G401 (cell line): ENCODE results near the gene MYL5. TPM values are rescaled to one million over a fixed set of nuclear protein-coding genes. Genes with fewer than 3 reads are reported as not detected.
"Not testable (repeated sequence)": the region's sequence is repeated elsewhere in the genome, so short reads cannot be mapped to it uniquely, and the experiment has no call there.

Experiments
- DNase-seq: peaks from one replicate; pipeline ENCODE4 v3.0.0-alpha.2; 2015; ENCODE audit warnings: low spot score
- in situ Hi-C: cut with HindIII; loops from 2 replicates; pipeline ENCODE4 v1.10.0; 2016; ENCODE audit warnings: low sequenced_read_pairs, mixed read lengths
- total RNA-seq: library from RNA; depleted of rRNA; stranded (reverse); fragments of >200 nt; shearing (Covaris generic); gene quantifications from 2 replicates; pipeline ENCODE4 v1.2.3, GENCODE V29; 2014

The MYL5 gene
- total RNA-seq, 1 experiment from 2014 or later = 4.5 TPM

DNA sequence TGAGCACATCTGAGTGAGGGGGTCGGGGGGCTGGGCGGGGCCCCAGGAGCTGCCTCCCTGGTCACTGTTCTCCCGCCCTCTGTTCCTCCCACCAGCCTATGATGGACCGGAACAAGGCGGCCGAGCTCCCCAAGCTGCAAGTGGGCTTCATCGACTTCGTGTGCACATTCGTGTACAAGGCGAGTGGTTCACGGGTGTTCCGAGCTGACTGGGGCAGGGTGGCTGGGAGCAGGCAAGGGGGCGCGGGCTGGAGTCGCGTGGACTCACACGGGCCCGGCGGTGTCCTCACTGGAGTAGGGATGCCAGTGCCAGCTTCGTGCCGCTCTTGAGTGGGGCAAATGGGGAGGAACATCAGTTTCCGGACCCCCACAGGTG, 7.9 kb upstream of the MYL5 start:
- in situ Hi-C loops = no loop called here
- DNase-seq = no peak

DNA sequence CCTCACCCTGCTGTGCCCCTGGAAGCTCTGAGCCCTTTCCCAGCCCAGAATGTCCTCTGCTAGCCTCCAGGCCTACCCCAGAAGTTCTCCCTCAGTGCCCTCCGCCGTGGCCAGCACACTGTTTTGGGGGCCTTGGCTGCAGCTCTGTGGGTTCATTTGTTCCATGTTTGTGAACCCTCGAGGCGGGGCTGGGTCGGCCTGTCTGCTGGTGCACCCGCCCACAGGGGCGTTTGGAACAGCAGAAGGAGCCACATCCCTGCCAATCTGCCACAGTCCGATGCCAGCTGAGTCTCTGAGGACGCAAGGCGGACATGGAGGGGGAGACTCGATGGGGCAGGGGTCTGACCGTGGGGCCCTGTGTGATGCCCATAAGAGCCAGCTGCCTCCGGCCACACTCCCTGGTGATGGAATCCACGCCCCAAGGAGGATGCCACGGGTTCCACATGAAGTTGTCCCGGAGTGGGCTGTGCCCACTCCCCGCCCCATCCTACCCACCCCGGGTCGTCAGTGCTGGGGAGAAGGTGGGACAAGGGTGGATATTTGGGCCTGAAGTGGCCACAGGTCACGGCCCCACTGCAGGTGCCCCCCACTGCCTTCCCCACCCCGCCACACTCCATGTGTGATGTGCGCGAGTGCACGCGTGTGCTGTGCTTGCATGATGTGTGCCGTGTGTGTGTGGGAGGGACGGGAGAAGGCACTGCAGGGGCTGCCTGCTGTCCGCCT, 7.4 kb upstream of the MYL5 start:
- in situ Hi-C loops = no loop called here
- DNase-seq = no peak

- DNase-seq = no peak
- in situ Hi-C loops = no loop called here
Measured at GRCh38 chr4:667545-667925, 6.8 kb upstream of the MYL5 start.

DNA sequence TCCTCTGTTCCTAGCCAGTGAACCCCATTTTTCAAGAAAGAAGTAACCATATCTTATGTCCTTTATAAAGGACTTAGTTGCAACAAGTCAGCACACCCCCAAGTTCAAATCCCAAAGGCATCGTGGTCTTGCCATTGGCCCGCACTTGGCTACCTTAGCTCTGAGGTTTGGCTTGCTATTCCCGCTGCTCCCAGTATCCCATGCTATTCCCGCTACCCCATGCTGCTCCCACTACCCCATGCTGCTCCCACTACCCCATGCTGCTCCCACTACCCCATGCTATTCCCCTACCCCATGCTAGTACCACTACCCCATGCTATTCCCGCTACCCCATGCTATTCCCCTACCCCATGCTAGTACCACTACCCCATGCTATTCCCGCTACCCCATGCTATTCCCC, 6.1 kb upstream of the MYL5 start:
- DNase-seq = not testable (repeated sequence)

GRCh38 chr4:669806-670559, 4.4 kb upstream of the MYL5 start:
- in situ Hi-C loops, DNase-seq: not testable (repeated sequence)

More for the DNA sequence above, 6.1 kb upstream of the MYL5 start:
- in situ Hi-C loops = not testable (repeated sequence)

DNA sequence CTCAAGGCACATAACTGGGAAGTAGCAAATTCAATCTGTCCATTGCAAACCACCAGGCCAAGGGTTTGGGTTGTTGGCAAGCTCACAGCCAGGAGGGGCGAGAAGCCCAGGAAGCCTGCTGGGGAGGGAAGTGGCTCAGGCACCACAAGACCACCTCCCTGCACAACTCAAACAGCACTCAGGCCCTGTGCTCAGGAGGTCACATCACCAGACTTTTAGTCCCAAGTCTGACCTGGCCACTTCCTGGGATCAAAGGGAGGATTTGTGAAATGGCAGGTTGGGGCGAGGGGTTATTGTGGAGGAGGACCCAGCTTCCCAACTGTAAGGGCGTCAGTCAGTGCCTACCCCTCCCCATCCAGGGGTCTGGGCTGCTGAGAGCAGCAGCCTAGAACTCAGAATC, 2.6 kb upstream of the MYL5 start:
- no peak for DNase-seq
- in situ Hi-C loops = no loop called here

DNA sequence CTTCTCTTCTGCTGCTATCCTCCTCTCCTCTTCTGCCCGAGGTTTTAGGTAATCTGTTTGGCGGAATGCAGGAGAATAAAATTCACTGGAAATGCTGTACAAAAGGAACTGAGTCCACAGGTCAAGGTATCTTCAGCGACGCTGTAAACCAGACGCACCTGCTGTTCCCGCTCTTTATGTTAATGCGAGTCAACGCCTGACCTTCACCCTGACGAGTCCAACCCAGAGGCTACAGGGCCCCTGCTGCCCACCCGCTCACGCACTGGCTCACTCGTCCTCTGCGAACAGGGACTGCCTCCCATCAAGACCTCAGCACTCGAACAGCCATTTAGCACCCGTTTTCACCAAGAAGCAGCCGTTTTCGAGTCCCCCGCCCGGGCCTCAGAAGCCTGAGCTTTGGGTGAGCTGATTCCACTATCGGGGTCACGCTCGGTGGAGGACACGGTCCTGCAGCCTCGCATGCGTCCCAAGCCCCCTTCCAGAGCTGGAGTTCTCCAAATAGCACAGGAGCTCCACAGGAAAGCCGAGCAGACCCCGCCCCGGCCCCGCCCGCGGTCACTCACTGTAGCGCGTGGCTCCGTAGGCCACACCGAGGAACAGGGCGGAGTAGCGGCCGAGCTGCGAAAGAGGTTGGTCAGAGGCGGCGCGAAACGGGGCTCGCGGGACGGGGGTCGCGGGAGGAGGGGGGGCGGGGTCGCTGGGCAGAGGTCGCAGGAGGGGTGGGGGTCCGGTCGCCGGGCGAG, 822 bp upstream of the MYL5 start:
- in situ Hi-C loops = no loop called here
- no peak for DNase-seq

DNA sequence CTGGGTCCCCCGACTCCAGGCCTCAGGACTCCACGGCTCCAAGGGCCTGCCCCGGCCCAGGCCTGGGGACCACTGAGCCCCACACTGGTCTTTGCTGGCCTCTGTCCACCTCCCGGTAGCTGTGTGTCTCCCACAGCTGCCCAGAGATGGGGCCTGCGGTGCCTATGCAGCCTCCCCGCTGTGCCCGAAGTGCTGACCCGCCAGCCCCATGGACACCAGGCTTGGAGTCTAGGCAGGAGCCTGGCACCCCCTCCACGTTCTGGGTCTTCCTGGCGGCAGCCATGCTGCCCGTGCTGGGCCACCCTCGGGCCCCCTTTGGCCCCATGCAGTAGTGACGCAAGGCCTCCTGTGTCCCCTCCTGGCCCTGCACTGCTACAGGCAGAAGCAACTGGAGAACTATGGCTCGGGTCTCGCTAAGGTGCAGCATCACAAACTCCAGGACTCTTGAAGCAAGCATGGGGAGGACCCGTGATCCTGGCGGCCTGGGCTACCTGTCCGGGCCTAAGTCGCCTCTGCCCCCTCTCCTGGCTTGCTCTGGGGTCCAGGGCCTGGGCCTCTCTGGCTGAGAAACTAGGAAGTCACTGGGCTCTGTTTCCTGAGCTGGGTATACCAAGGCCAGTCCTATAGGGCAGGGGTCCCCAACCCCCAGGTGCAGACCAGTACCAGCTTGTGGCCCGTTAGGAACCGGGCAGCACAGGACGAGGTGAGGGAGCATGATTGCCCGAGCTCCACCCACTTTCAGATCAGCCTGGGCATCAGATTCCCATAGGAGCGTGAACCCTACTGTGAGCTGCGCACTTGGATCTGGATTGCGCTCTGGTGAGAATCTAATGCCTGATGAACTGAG, 917 bp downstream of the MYL5 start:
- in situ Hi-C loops = no loop called here
- no peak for DNase-seq

DNA sequence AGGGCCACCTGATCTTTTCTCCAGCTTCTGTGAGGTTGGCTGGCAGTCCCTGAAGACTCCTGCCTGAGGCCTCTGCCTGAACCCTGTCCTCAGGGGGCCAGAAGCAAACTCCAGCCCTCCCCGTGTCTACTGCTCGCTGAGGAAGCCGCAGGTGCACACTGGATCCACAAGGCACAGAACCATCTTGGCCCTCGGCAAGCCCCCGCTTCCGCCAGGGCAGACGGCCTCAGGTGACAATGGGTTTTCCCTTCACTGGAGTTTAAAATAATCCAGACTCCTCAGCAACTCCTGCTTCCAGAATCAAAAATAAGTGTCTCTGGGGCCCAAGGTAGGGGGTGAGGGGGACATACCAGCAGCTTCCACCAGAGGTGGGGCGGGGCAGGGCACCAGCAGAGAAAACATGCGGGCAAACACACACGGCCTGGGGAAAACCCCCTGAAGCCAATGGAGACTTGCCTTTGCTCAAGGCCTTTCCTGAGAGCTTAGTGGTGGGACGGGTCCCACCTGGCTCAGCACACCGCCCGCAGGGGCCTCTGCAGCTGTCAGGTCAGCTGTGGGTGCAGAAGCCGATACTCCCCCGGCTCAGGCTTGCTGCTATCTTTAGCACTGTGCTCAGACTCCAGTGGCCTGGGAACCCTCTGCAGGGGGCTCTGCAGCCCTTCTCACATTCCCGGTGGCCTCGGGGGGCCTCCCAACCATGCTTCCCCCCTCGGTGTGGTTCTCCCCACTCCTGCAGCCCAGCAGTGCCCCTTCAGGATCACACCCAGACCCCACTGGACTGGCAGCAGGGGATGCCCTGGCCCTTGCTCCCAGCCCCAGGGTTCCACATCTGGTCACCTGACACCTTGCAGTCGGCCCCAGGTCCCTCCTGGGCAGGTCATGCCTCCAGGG, 1.9 kb downstream of the MYL5 start:
- DNase-seq = no peak
- in situ Hi-C loops = no loop called here

DNA sequence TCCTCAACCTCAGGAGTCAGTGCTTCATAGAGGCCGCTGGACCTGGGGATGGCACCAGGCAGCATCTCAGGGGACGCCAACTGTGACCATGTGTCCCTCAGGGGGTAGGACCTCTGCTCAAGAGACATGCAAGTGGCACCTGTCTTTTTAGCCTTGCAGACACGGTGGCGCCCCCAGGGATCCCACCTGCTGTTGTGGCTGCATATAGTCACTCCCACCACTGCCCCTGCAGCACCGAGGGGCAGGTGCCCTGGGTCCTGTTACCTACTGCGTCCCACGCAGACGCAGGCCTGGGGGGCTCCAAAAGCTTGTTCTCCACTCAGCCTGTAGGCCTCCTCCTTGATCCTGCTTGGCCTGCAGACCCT, 2.5 kb downstream of the MYL5 start:
- in situ Hi-C loops = no loop called here
- DNase-seq = no peak

GRCh38 chr4:677431-678293, 3.3 kb downstream of the MYL5 start:
- DNase-seq = no peak
- in situ Hi-C loops = no loop called here

DNA sequence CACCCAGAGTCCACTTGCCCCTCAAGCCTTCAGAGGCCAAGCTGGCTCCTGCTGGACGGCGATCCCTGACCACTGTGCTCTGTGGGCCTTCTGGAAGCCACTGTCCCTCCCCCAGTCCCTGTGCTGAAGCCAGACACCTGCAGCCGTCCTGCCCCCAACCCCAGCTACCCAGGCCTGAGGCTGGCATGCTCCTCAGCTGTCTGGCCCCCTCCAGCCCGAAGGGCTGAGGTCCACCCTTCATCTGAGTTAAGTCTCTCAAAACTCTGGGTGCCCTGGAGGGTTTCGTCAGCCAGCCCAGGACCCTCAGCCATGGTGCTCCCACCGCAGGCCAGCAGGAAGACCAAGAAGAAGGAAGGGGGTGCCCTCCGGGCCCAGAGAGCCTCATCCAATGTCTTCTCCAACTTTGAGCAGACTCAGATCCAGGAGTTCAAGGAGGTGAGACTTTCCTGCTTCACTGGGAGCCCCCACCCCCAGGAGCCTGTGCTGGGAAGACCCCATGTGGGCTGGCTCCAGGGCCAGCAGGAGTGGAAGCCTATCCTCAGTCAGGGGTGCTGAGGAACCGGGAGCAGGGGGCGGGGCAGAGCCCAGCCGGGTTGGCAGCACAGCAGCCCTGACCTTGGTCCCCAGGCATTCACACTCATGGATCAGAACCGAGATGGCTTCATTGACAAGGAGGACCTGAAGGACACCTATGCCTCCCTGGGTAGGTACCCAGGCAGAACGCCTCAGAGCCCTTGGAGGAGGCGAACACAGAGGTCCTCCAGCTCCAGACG, 4.2 kb downstream of the MYL5 start:
- in situ Hi-C loops = no loop called here
- DNase-seq = no peak

- in situ Hi-C loops = no loop called here
Measured at GRCh38 chr4:679104-679481, 4.8 kb downstream of the MYL5 start.

GRCh38 chr4:679629-680028, 5.3 kb downstream of the MYL5 start:
- in situ Hi-C loops = no loop called here
- no peak for DNase-seq

More at GRCh38 chr4:679104-679481, 4.8 kb downstream of the MYL5 start:
- DNase-seq = no peak

DNA sequence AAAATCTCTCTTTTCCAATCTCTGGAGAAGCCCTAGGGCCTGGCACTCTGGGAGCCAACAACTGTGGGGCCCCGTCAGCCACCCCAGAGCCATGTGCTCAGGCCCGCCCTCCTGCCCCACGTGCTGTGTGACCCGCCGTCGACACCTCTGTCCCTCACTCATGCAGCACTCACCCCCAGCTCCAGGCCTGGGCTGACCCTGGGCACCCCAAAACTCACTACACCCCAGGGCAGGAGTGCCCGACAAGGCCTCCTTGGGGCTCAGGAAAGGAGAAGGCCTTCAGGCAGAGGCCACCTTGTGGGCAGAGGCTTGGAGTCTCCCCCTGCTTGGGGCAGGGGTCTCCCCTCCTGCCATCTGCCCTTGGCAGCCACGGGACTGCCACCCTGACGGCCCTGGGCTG, 5.7 kb downstream of the MYL5 start:
- no peak for DNase-seq
- in situ Hi-C loops = no loop called here

DNA sequence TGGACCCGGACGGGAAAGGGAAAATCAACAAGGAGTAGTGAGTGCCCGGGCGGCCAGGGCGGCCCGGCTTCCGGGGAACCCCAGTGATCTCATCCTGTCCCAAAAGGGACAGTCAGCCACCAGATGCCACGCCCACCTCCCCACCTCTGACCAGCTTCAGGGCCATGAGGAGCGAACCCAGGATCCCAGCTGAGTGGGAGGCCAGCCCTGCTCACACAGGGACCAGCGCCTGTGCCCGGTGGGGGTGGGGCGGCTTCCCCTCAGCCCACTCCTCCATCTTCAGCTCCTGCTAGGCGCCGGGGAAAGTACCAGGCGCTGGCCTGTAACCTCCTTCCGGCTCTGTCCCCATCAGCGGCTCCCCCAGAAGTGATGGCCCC, 6.2 kb downstream of the MYL5 start:
- DNase-seq = no peak
- in situ Hi-C loops = no loop called here
